H1 (cell line): Measurements from ENCODE around the gene SPTBN1. TPM values are rescaled to one million over a fixed set of nuclear protein-coding genes. Genes with fewer than 3 reads are reported as not detected.

Source experiments
- CTCF ChIA-PET: fragments of 300-600 bp; sonication (Branson Sonifier 250); formaldehyde crosslinking; loops from one replicate; lab custom pipeline; 2021; ENCODE audit not compliant: partially characterized antibody; lab: Charles Lee
- POLR2A ChIA-PET: fragments of 300-600 bp; sonication (Branson Sonifier 250); formaldehyde crosslinking; loops from one replicate; lab custom pipeline; 2021; ENCODE audit warnings: inconsistent platforms; ENCODE audit not compliant: partially characterized antibody; lab: Charles Lee
- DNase-seq, 2 experiments: peaks; one replicate each; pipeline versions ENCODE4 v3.0.0 to v3.0.0-alpha.2; 2010 to 2022; ENCODE audit warnings: low spot score in 2 of 2, low read depth in 1 of 2, mixed read lengths in 1 of 2
- FAIRE-seq: peaks from 2 replicates; lab custom pipeline; 2011; peaks lifted over from hg19 to GRCh38; lab: Jason Lieb, UNC
- H2AFZ ChIP-seq: 2 replicates; pipeline ENCODE4 v1.8.1; 2012; ENCODE audit warnings: low read length, inconsistent platforms
- H2AK5ac ChIP-seq: 2 replicates; pipeline ENCODE4 v1.6.1; 2013; ENCODE audit warnings: low read depth, low read length
- H2BK120ac ChIP-seq: replicated peaks from 2 replicates; pipeline ENCODE3; 2013; ENCODE audit warnings: low read depth, low read length, inconsistent platforms
- H2BK12ac ChIP-seq: 2 replicates; pipeline ENCODE4 v1.6.1; 2013; ENCODE audit warnings: low read depth, low read length
- H2BK15ac ChIP-seq: 2 replicates; pipeline ENCODE4 v1.6.1; 2013; ENCODE audit warnings: low read length
- H2BK20ac ChIP-seq: 2 replicates; pipeline ENCODE4 v1.6.1; 2013; ENCODE audit warnings: low read length
- H2BK5ac ChIP-seq: 2 replicates; pipeline ENCODE4 v1.6.1; 2013; ENCODE audit warnings: low read depth, low read length
- H3K14ac ChIP-seq: 2 replicates; pipeline ENCODE4 v1.6.1; 2013; ENCODE audit warnings: inconsistent platforms; ENCODE audit not compliant: insufficient read length
- H3K18ac ChIP-seq: 2 replicates; pipeline ENCODE4 v1.6.1; 2013; ENCODE audit warnings: low read length; ENCODE audit errors: extremely low read depth
- H3K23ac ChIP-seq: 2 replicates; pipeline ENCODE4 v1.6.1; 2013; ENCODE audit warnings: inconsistent platforms; ENCODE audit not compliant: insufficient read length
- H3K23me2 ChIP-seq: 2 replicates; pipeline ENCODE4 v1.6.1; 2013; ENCODE audit warnings: low read depth, low read length
- H3K27ac ChIP-seq: 2 replicates; pipeline ENCODE4 v1.6.1; 2011; ENCODE audit warnings: low read depth, low read length, inconsistent platforms
- H3K27me3 ChIP-seq, 4 experiments: replicated peaks in 1 of 4; 1 replicate in 1 of 4; 2 replicates in 3 of 4; pipeline versions ENCODE4 v1.6.1 to v1.8.1; 2011 to 2013; ENCODE audit warnings: low read length in 3 of 4, mild to moderate bottlenecking in 3 of 4, inconsistent platforms in 2 of 4, mixed read lengths in 2 of 4, moderate library complexity in 1 of 4; ENCODE audit not compliant: control insufficient read depth in 3 of 4, insufficient read depth in 3 of 4; ENCODE audit errors: extremely low read depth in 1 of 4
- H3K36me3 ChIP-seq, 4 experiments: 2 replicates each; pipeline versions ENCODE4 v1.6.1 to v1.8.1; 2011 to 2013; ENCODE audit warnings: mild to moderate bottlenecking in 4 of 4, low read length in 3 of 4, moderate library complexity in 2 of 4, control low read depth in 1 of 4, inconsistent platforms in 1 of 4; ENCODE audit not compliant: insufficient read depth in 4 of 4, control insufficient read depth in 2 of 4
- H3K4ac ChIP-seq: replicated peaks from 2 replicates; pipeline ENCODE3; 2013; ENCODE audit warnings: low read length, low read depth, mixed read lengths, inconsistent platforms; ENCODE audit not compliant: insufficient read length
- H3K4me1 ChIP-seq, 4 experiments: replicated peaks in 1 of 4; 1 replicate in 1 of 4; 2 replicates in 3 of 4; pipeline versions ENCODE4 v1.6.1 to v1.8.1; 2011 to 2013; ENCODE audit warnings: low read length in 3 of 4, inconsistent platforms in 2 of 4, mixed read lengths in 1 of 4; ENCODE audit not compliant: insufficient read depth in 4 of 4, control insufficient read depth in 3 of 4
- H3K4me2 ChIP-seq, 2 experiments: 2 replicates each; pipeline versions ENCODE4 v1.6.1 to v1.8.1; 2011 to 2013; ENCODE audit warnings: low read depth in 2 of 2, low read length in 2 of 2, control low read depth in 1 of 2, inconsistent platforms in 1 of 2, mild to moderate bottlenecking in 1 of 2; ENCODE audit not compliant: insufficient read depth in 1 of 2
- H3K4me3 ChIP-seq, 4 experiments: fragments of 200-600, 300-600 bp in 1 of 4; sonication (generic), shearing (Covaris generic), sonication (Bioruptor Twin) in 1 of 4; 2 replicates each; pipeline versions ENCODE4 v1.5.1 to v1.8.1; 2011 to 2016; ENCODE audit warnings: low read length in 4 of 4, low read depth in 3 of 4, control low read depth in 2 of 4, inconsistent platforms in 2 of 4, mild to moderate bottlenecking in 2 of 4, mixed read lengths in 1 of 4, moderate library complexity in 1 of 4; ENCODE audit not compliant: insufficient read depth in 2 of 4; ENCODE audit errors: extremely low read depth in 1 of 4
- H3K56ac ChIP-seq: replicated peaks from 2 replicates; pipeline ENCODE3; 2013; ENCODE audit warnings: low read depth, mild to moderate bottlenecking, mixed read lengths, low read length, inconsistent platforms; ENCODE audit not compliant: insufficient read length
- H3K79me1 ChIP-seq: 2 replicates; pipeline ENCODE4 v1.6.1; 2013; ENCODE audit warnings: low read depth, low read length, control low read depth
- H3K79me2 ChIP-seq, 2 experiments: 2 replicates each; pipeline versions ENCODE4 v1.6.1 to v1.8.1; 2012 to 2013; ENCODE audit warnings: low read length in 2 of 2, mild to moderate bottlenecking in 2 of 2, inconsistent platforms in 1 of 2; ENCODE audit not compliant: insufficient read depth in 2 of 2, control insufficient read depth in 1 of 2
- H3K9ac ChIP-seq, 4 experiments: replicated peaks in 1 of 4; 1 replicate in 1 of 4; 2 replicates in 3 of 4; pipeline versions ENCODE4 v1.6.1 to v1.8.1; 2011 to 2013; ENCODE audit warnings: low read depth in 3 of 4, low read length in 3 of 4, control low read depth in 2 of 4, mild to moderate bottlenecking in 2 of 4, moderate library complexity in 2 of 4, inconsistent platforms in 1 of 4; ENCODE audit errors: extremely low read depth in 1 of 4
- H3K9me3 ChIP-seq, 2 experiments: 2 replicates each; pipeline versions ENCODE4 v1.6.1 to v1.8.1; 2012 to 2013; ENCODE audit warnings: mild to moderate bottlenecking in 2 of 2, moderate library complexity in 2 of 2, control low read depth in 1 of 2, inconsistent platforms in 1 of 2, low read depth in 1 of 2, low read length in 1 of 2, mixed read lengths in 1 of 2; ENCODE audit not compliant: insufficient read depth in 2 of 2
- H4K20me1 ChIP-seq, 2 experiments: replicated peaks in 1 of 2; 2 replicates each; pipeline versions ENCODE3 to v1.8.1; 2011 to 2013; ENCODE audit warnings: inconsistent platforms in 2 of 2, low read length in 2 of 2, mild to moderate bottlenecking in 1 of 2; ENCODE audit not compliant: insufficient read depth in 2 of 2, control insufficient read depth in 1 of 2
- H4K5ac ChIP-seq: 2 replicates; pipeline ENCODE4 v1.6.1; 2013; ENCODE audit warnings: low read length, low read depth, mixed read lengths, inconsistent platforms; ENCODE audit not compliant: insufficient read length
- H4K8ac ChIP-seq: 2 replicates; pipeline ENCODE4 v1.8.0; 2013; ENCODE audit warnings: mild to moderate bottlenecking, moderate library complexity, low read length, inconsistent platforms; ENCODE audit not compliant: insufficient read depth; ENCODE audit errors: extremely low read depth
- H4K91ac ChIP-seq: replicated peaks from 2 replicates; pipeline ENCODE3; 2013; ENCODE audit warnings: low read length, mixed read lengths, inconsistent platforms; ENCODE audit not compliant: insufficient read length
- HDAC6 ChIP-seq: IDR thresholded peaks from one replicate; pipeline ENCODE4 v1.7.1; 2012; ENCODE audit warnings: low read depth, mild to moderate bottlenecking, inconsistent platforms, low read length, moderate library complexity
- PHF8 ChIP-seq: fragments of 200-600 bp; sonication (generic); conservative IDR thresholded peaks from 2 replicates; pipeline ENCODE4 v1.7.1; 2012; ENCODE audit warnings: low read depth, mild to moderate bottlenecking, inconsistent platforms, low read length, moderate library complexity
- RFX5 ChIP-seq: IDR thresholded peaks from 2 replicates; pipeline ENCODE4 v1.6.1; 2011; ENCODE audit warnings: low read depth, low read length, improper control_type of control experiment, borderline replicate concordance
- RXRA ChIP-seq: IDR thresholded peaks from 2 replicates; pipeline ENCODE4 v1.6.1; 2011; ENCODE audit warnings: low read depth, mild to moderate bottlenecking, low read length, moderate library complexity; ENCODE audit not compliant: insufficient read depth
- SAP30 ChIP-seq: fragments of 300-600 bp; sonication (generic); IDR thresholded peaks from 2 replicates; pipeline ENCODE4 v1.7.1; 2012; ENCODE audit warnings: low read length, moderate library complexity, mild to moderate bottlenecking, inconsistent platforms; ENCODE audit not compliant: insufficient read depth, insufficient replicate concordance
- SIX5 ChIP-seq: IDR thresholded peaks from 2 replicates; pipeline ENCODE4 v1.6.1; 2011; ENCODE audit warnings: mild to moderate bottlenecking, low read depth, low read length
- SRF ChIP-seq: IDR thresholded peaks from 2 replicates; pipeline ENCODE4 v1.6.1; 2011; ENCODE audit warnings: mild to moderate bottlenecking, low read depth, low read length, moderate library complexity
- WGBS, 2 experiments: shearing (Covaris generic) in 1 of 2; methylation state at CpG; one replicate each; pipeline versions ENCODE4 v1.1.6 to v1.1.7; 2013 to 2015; ENCODE audit warnings: low lambda C conversion rate in 2 of 2, mixed read lengths in 2 of 2, inconsistent platforms in 1 of 2, low coverage in 1 of 2, missing lambda C conversion rate in 1 of 2; ENCODE audit not compliant: insufficient replicate concordance in 2 of 2, insufficient coverage in 1 of 2, insufficient read length in 1 of 2; ENCODE audit errors: extremely low coverage in 1 of 2, missing lambda C conversion rate in 1 of 2; 5-methylcytosine and 5-hydroxymethylcytosine counted together
- polyA plus RNA-seq, 7 experiments: library from polyadenylated mRNA; depleted of rRNA in 3 of 7; stranded (reverse) in 5 of 7; unstranded in 2 of 7; fragments of >200 nt in 5 of 7; fragments of 200-250 nt in 2 of 7; gene quantifications; 1 replicate in 5 of 7; 2 replicates in 1 of 7; 4 replicates in 1 of 7; pipeline versions ENCODE4 v1.2.1 to v1.2.3, GENCODE V29; 2011 to 2013; ENCODE audit warnings: missing spikeins in 2 of 7, mixed read lengths in 2 of 7
- total RNA-seq: library from RNA; stranded (reverse); fragmentation: NEBNext Ultra II Directional; extraction: Animal tissue kit (Norgen Biotek cat#: 25700); gene quantifications from 2 replicates; pipeline ENCODE4 v1.2.1, GENCODE V29; 2021
- TF ChIP-seq, protein P1 (sequence below): IDR thresholded peaks from 2 replicates; pipeline ENCODE4 v1.6.1; 2011; ENCODE audit warnings: low read depth, mild to moderate bottlenecking, low read length; ENCODE audit not compliant: insufficient read depth

SPTBN1 gene
- total and polyA plus RNA-seq, 2 of the 8 experiments (the other 6 are each of a cell fraction or from before 2014, with no cell fraction given) = 31.8 to 180 TPM

DNA sequence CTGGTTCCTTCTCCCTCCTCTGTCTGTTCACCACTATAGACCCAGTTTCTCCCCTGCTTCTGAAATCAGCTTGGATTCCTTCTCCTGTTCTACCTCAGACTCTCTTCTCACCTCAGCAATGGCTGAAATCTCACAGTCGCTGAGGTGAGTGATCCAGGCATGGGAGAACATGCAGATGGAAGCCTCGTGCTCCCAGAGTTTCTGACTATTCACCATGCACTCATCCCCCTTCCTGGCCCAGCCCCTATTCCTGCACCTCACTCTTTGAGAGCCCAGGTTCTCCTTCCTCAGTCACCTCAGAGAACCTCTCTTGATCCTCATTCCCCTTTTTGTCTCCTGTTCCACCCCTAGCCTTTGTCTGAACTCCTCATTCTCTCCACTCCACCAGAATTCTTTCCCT lies 78.5 kb downstream of the SPTBN1 start:
- Histone ChIP-seq H3K79me2 (no peaks in the 10 kb centered on the region), H2BK5ac (no peak overlapping the region), H4K20me1 (peaks cover 2% of the 10 kb centered on the region in 2 experiments), H3K14ac (no peak overlapping the region), H2AK5ac (no peak overlapping the region), H2BK20ac (no peak overlapping the region), H3K4me1 (no peaks in the 10 kb centered on the region), H3K79me1 (no peaks in the 10 kb centered on the region), H3K4me2 (no peak overlapping the region), H2BK15ac (no peak overlapping the region), H3K4me3 (no peak overlapping the region), H3K9ac (no peak overlapping the region), H3K23me2 (no peaks in the 10 kb centered on the region), H4K8ac (no peak overlapping the region), H3K9me3 (no peaks in the 10 kb centered on the region), H4K5ac (no peak overlapping the region), H3K18ac (no peak overlapping the region), H3K27me3 (no peaks in the 10 kb centered on the region), H3K27ac (no peak overlapping the region), H4K91ac (no peak overlapping the region), H3K36me3 (no peaks in the 10 kb centered on the region; a peak in 1 of 8 replicates), H2BK12ac (no peak overlapping the region), H2AFZ (no peak overlapping the region), H2BK120ac (no peak overlapping the region), H3K23ac (no peak overlapping the region), H3K4ac (no peak overlapping the region), H3K56ac (no peak overlapping the region)
- 90% methylated on average over 2 of the region's 2 CpGs; no CpG with 5 or more reads in 1 of the 2 experiments for WGBS, 2 experiments
- DNase-seq (no peak), FAIRE-seq (no peak)
- ChIA-PET POLR2A (no interaction called here), CTCF (interaction anchor here (0.6 to 1.2 kb wide), 3 partner anchors 11 to 1267 kb away, joined by 3 to 4 read pairs (median 3); no protein-coding TSS in a partner anchor)
- no peak for TF ChIP-seq RFX5
- TF ChIP-seq SAP30 = no peak
- no peak for TF ChIP-seq SIX5
- TF ChIP-seq, protein P1, sequence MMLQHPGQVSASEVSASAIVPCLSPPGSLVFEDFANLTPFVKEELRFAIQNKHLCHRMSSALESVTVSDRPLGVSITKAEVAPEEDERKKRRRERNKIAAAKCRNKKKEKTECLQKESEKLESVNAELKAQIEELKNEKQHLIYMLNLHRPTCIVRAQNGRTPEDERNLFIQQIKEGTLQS = no peak
- TF ChIP-seq SRF = no peak
- no peak for TF ChIP-seq RXRA
- no peak for TF ChIP-seq PHF8
- no peak for TF ChIP-seq HDAC6
- TF ChIP-seq, all 59 proteins: peak for 0
